Stimulated activated CD4-positive, alpha-beta T cell treated with anti-CD3 and anti-CD28 coated beads, TNF-alpha, amount 100 ng/mL, for 1 hour (primary cell): ENCODE results near the gene MGAM2.

Experiments used
- DNase-seq, 3 donors: peaks; one replicate each; pipeline ENCODE4 v3.0.0-alpha.2; 2020; ENCODE audit warnings: low read depth in 3 of 3, low spot score in 1 of 3

MGAM2 gene

DNA sequence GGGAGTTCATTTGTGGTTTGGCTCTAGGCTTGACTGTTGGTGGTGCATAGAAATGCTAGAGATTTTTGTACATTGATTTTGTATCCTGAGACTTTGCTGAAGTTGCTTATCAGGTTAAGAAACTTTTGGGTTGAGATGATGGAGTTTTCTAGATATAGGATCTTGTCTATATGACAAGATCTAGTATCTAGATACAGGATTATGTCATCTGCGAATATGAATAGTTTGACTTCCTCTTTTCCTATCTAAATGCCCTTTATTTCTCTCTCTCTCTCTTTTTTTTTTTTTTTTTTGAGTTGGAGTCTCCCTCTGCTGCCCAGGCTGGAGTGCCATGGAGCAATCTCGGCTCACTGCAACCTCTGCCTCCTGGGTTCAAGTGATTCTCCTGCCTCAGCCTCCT is 62.9 kb downstream of the MGAM2 start:
- no peak for DNase-seq

DNA sequence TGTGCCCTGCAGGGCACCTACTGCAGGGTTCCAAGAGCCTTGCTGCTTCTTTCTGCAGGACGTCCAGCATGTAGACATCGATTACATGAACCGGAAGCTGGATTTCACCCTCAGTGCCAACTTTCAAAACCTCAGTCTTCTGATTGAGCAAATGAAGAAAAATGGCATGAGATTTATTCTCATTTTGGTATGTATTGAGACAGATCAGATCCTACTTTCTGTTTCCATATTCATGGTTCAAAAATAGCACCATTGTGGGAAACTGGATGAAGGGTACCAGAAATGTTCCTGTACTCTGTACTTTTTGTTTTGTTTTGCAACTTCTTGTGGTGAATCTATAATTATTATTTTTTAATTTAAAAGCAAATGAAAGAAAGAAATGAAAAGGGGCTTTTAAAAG is 64.1 kb downstream of the MGAM2 start:
- DNase-seq: no peak

DNA sequence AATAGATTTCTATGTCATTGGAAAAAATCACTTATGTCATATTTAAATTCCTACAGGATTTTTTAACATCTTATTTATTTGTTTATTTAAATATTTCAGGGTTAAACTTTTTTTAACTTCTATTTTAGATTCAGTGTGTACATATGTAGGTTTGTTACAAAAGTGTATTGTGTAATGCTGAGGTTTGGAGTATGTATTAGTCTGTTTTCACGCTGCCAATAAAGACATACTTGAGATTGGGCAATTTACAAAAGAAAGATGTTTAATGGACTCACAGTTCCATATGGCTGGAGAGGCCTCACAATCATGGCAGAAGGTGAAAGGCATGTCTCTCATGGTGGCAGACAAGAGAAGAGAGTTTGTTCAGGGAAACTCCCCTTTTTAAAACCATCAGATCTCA is 65.4 kb downstream of the MGAM2 start:
- no peak for DNase-seq

DNA sequence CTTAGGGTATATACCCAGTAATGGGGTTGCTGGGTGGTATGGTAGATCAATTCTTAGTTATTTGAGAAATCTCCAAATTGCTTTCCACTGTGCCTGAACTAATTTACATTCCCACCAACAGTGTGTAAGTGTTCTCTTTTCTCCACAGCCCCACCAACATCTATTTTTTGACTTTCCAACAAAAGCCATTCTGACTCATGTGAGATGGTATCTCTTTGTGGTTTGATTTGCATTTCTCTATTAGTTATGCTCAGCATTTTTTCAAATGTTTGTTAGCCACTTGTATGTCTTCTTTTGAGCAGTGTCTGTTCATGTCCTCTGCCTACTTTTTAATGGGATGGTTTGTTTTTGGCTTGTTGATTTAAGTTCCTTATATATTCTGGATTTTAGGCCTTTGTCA is 66.4 kb downstream of the MGAM2 start:
- DNase-seq: no peak

DNA sequence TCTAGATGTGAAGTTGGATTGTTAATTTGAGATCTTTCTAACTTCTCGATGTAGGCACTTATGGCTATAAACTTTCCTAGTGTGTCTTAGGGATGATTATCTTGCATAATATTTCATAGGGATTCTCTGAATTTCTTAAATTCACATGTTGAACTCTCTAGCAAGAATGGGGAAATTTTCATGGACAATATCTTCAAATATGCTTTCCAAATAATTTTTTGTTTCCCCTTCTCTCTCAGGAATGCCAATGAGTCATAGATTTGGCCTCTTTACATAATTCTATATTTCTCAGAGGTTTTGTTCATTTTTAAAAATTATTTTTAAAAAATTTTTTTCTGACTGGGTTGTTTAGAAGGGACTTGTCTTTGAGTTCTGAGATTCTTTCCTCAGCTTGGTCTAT is 68.9 kb downstream of the MGAM2 start:
- no peak for DNase-seq

DNA sequence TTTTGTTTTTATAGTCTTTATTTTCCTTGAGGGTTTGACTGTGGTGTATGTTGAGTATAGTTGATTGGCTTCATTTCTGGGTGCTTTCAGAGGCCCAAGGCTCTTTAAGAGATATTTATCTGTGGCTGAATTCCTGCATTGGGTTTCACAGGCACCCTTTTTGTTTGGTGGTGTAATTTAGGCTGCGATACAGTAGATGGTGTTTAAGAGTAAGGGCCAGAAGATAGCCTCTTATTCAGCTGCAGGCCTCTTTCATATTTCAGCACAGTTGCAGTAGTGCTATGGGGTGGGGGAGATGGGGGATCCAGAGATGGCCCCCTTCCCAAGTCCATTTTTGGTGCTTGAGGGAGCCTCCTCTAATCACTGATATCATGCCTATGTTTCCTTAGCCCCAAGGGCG is 69.7 kb downstream of the MGAM2 start:
- DNase-seq: no peak

DNA sequence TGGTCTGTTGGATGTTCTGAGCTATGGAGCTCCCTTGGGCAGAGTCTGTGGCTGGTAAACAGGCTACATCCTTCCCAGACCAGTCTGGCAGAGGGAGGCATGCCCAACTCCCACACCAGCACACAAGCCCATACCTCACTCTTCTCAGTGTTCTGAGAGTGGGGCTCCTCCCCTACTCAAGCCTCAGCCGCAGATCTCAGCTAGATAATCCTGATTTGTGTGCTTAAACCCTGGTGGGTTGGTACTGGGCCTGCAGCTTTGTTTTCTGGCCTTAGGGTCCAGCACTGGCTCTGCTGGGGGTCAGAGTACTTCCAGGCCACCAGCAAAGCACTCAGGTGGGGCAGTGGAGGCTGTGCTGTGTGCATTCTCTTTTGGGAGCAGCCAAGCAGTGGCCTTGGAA is 70.4 kb downstream of the MGAM2 start:
- DNase-seq: no peak

DNA sequence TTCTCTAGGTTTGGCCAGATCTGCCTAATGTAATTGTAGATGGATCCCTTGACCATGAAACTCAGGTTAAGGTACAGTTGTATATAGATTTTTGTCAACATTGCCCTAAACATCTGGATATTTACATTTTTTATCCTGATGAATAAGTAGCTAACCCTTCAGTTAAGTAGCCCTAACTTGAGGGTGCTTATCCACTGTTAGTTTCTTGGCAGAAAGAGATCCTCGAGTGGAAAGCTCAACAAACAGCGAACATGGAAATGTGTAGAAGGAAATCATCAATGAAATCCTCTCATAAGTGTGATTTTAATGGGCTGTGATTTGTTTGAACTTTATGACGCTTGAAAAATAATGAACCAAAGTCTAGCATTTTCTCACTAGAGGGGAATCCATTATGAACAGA is 73.6 kb downstream of the MGAM2 start:
- no peak for DNase-seq

DNA sequence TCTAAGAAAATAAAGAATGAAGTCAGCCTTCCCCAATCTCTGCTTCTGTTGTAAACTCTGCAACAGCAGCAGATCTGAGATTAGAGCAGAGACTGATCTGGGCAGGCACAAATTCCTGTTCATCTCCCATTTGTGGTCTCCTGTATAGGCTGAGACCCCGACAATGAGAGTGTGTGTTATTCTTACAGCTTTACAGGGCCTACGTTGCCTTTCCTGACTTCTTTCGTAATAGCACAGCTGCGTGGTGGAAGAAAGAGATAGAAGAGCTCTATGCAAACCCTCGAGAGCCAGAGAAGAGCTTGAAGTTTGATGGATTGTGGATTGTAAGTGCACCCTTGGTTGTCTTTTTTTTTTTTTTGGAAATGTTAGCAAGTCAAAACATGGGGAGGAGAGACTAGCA is 74.3 kb downstream of the MGAM2 start:
- DNase-seq: no peak

DNA sequence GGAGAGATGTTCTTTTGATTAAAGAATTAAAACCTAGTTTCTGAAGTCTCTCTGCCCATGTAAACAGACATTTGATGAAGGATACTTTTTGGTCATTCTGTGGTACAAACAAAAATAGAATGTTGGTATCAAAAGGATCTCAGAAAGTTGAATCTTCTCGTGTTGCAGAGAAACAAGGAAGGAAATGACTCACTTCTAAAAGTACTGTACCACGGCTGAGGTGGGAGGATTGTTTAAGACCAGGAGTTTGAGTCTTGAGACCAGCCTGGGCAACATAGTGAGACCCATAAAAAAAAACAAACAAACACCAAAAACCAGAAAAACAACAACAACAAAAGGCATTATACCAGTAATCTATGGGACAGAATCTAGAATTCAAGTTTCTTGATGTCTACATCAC is 76.6 kb downstream of the MGAM2 start:
- DNase-seq: no peak

DNA sequence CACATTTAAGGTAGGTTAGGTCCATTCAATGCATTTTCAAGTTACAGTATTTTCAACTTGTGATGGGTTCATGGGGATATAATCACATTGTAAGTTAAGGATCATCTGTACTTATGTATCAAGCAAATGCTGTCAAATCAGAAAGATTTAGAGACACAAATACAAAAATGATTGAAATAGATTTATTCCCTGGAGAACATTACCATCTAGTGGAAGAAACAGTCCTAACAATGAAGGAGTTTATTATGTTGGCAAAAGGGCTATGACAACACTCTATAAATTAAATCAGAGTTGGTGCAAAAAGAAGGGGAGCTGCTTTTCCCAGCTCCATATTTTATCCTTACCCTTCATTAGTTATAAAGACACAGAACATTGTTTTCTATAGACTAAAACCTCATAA is 77.3 kb downstream of the MGAM2 start:
- no peak for DNase-seq

DNA sequence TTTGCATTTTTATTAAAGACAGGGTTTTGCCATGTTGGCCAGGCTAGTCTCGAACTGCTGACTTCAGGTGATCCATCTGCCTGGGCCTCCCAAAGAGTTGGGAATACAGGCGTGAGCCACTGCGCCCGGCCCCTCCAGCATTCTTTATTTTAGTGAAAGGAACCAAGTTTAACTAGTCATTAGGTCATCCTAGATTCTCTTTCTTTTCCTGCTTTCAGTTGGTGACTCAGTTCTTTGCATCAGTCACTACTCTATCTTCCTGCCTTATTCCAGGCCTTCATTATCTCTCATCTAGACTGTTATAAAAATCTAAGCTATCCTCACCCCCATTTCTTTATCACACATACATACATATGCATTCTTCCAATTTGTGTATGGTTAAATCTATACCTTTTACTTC is 82.7 kb downstream of the MGAM2 start:
- no peak for DNase-seq

DNA sequence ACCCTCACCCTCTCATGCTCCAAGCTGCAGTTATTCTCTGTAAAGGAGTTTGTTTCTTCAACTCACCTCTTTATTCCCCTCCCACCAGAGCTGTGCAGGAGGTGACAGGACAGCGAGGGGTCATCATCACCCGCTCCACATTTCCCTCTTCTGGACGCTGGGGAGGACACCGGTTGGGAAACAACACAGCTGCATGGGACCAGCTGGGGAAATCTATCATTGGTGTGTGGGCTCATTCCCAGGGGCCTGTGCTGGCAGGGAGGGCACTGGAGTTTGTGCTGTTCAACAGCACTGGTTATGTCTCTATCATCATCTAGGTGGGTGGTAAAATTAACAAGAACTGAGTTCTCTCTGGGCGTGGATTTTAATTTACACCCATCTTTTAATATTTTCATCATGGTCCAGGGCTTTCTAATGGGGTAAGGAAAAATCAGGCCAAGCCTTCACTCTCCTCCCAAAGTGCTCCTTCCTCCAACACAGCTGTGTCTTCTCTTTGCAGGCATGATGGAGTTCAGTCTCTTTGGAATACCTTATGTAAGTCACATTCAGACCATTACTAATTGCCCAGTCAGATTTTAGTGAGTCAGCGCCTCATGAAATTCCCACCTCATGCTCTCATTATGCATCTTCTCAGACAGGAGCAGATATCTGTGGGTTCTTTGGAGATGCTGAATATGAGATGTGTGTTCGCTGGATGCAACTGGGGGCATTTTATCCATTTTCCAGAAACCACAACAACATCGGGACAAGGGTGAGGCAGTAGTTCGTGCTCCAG is 84.7 kb downstream of the MGAM2 start:
- DNase-seq: no peak

DNA sequence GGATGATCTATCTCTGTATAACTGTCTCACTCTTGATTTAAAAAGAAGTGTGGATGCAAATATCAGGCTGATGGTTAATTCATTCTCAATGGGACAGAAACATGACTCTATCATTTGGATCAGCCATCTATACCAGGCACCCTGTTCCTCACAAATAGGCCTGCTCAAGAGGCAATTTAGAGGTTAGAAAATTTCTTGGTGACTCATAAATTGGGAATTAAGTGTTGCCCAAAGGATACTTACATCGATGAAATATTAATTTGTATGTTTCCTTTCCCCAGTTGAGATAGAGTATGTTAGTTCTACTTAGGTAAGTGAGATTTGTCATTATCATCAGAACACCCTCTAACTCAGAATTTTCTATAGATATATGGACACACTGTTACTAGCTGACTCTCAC is 88.7 kb downstream of the MGAM2 start:
- no peak for DNase-seq

DNA sequence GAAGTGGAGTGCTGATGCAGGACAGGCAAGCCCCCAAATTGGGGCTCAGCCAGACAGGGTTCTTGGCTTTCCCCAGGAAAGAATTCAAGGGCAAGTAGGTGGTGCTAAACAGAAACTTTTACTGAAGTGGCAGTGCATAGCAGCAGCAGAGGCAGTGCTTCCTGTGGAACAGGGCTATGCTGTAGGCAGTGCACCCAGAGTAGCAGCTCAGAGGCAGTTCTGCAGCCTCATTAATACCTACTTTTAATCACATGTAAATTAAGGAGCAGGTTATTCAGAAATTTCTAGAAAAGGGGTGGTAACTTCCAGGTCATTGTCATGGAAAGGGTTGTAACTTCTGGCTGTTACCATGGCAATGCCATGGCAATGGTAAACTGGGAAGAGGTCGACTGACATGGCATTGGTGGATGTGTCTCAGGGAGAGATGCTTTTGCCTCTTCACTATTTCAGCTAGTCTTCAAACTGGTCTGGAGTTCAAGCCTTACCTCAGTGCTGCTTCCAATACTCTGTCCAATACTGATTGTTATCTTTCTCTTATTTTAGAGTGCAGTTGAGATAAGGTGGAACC is 117.1 kb downstream of the MGAM2 start:
- no peak for DNase-seq

DNA sequence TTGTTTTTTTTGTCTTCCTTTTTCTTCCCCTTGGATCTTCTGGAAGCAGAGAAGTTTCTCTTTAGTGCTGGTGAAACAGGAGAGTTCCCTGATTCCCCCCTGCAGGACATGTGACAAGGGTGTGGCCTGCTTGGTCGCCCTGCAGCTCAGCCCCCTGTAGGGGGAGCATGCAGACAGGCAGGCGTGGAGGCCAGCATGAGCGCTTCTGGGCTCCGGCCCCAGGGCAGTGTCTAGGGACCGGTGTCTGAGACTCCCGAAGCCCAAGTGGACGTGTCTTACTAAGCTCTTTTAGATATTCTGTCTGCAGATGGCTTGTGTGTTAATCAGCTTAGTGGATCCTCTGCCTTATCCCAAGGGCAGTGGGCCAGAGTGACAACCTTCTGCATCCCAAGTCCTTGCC is 120.2 kb downstream of the MGAM2 start:
- no peak for DNase-seq

DNA sequence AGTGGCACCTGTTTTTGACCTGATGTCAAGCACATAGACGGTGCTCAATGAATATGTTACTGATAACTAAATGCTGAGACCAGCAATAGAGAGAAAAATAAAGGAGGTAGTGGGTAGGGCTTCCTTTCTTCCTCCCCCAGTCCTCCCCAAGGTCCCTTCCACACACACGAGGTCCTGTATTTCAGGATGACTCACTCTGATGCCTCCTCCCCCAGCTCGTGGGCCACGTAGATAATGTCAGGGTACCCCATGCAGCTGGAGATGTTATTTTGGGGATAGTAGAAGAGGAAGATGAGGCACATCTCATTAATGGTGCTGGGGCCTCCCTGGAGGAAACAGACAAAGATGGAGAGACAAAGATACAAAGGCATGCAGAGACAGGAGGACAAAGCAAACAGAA is 129.0 kb downstream of the MGAM2 start:
- no peak for DNase-seq

DNA sequence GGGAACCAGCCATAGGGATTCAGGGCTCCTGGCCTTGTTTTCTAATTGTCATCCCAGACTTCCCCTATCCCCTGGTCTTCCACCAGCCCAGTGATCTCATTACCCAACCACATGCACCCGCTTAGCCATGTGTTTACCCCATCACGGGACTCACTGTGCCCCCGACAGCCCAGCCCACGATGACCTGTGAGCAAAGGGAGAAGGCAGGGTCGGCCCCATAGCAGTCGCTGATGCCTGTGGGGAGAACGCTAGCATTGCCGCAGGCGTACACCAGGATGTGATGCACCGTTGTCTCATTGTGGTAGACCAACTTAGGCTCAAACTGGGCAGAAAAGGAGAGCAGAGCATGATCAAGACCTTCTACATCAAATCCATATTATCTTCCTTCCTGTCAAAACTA is 132.3 kb downstream of the MGAM2 start:
- DNase-seq: no peak

DNA sequence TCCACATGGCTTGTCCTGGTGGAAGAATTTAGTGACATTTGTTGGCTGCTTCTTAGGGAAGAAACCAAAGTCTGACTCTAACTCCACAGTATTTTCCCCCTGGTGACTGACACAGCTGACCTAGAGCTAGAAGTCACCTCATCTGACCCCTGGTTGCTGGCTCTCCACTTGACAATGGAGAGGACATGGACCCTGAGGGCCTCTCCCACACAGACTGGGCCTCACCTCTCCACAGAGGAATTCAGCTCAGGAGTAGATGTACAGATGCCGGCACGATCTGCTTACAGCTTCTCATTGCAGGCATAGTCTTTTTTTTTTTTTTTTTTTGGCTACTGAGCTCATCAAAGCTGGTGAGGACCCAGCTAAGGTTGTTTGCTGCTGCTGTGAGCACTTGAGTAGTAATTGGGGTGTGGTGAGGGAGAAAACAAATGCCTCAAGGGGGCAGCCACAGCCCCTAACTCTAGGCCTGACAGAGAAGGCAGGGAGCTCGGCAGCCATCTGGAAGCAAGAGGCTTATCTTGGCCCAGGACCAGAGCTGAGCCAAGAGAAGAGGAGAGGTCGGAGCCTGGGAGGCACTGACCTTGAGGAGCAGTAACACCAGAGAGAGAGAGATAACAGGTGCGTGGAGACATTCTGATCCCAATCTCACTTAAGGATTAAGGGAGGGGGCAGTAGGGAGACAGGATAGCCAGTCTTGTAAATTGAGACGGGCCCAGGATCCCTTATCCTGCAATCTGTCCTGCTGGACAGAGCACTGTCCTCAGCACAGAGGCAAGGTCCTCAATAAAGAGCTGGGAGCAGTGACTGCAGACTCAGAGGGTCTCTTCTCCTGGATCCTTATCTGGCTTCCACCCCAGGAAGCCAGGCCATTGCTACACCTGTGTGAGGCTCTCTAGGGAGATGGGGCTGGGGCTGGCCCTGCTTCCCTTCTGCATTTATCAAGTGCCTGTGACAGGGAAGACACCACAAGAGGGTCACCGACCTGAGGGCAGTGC is 136.9 kb downstream of the MGAM2 start:
- no peak for DNase-seq

DNA sequence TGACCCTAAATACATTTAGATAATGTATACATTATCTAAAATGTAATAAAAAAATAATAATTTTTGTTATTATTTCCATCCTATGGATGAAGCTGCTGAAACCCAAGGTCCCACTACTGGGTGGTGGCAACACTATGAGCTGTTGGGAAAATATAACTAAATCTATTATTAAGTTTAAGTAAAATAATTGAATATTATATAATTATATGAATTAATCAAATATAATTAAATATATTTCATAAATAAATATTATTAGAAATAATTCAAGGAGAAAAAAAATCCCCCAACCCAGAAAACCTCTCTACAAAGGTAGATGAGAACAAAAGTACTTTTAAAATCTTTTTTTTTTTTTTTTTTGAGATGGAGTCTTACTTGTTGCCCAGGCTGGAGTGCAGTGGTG is 138.4 kb downstream of the MGAM2 start:
- DNase-seq: no peak

DNA sequence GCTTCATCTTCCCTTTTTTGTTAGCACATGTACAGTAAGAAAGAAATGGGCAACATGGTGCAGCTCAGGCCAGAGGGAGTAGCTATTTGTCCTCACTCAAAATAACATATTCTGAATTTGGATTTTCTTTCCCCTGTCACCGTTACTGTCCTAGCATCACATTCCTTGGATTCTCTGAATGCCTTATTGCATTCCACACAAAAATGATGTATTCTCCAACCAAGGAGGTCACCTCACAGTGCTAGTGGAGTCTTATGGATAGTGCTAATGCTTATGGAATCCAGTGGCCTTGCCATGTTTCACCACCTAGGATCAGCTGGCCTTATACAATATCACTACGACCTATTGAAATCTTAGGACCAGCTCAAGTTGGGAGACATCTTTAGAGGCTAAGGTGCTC is 139.2 kb downstream of the MGAM2 start:
- DNase-seq: no peak

DNA sequence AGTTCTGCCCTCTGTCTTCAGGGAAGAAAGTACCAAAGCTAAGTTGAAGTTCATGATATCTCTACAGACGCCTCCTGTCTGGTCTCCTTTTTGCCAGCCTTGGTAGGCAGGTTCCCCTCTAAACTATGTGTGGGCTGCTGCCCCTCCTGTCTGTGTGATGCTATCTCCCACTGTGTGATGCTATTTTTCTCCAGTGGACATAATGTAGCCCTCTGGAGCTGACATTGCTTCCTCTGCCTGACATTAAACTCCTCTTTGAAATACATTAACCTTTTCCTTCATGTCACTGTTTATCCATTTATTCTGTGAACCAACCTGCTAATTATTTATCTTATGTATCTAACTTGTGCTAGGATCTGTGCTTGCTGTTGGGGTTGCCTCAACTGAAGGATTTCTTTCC is 146.4 kb downstream of the MGAM2 start, which contains the start of gene PRSS58:
PRSS58 (minus strand) TSS at position 101 of the 400 bp plus-strand sequence. CDS start 351 bp downstream, outside the sequence.
- DNase-seq: no peak
